ENCODE data around the gene USP48.

The USP48 gene

GRCh38 chr1:21743476-21743875 is 39.5 kb downstream of the USP48 start:
- no peak for DNase-seq (ENCODE audit: low spot score)
- TF ChIP-seq CTCF (IDR thresholded peaks at IDR 0.05), result no peak
- Histone ChIP-seq H3K27ac (no peak overlapping the region), H3K4me3 (no peak overlapping the region)

- TF ChIP-seq CTCF (IDR thresholded peaks at IDR 0.05), result no peak
- Histone ChIP-seq H3K27ac (no peak overlapping the region), H3K4me3 (no peak overlapping the region)
- DNase-seq (ENCODE audit: low spot score), result no peak
Observed at GRCh38 chr1:21742578-21742977, 40.4 kb downstream of the USP48 start.

- no peak for TF ChIP-seq CTCF (IDR thresholded peaks at IDR 0.05)
- no peak overlapping the region for H3K27ac ChIP-seq
- DNase-seq (ENCODE audit: low spot score), result no peak
- H3K4me3 ChIP-seq, result no peak overlapping the region
Observed at GRCh38 chr1:21741206-21741605, 41.7 kb downstream of the USP48 start.

- no peak overlapping the region for H3K27ac ChIP-seq
- no peak for DNase-seq (ENCODE audit: low spot score)
- no peak overlapping the region for H3K4me3 ChIP-seq
- TF ChIP-seq CTCF (IDR thresholded peaks at IDR 0.05), result no peak
Observed at GRCh38 chr1:21736876-21737275, 46.1 kb downstream of the USP48 start.

- TF ChIP-seq CTCF (IDR thresholded peaks at IDR 0.05), result no peak
- Histone ChIP-seq H3K4me3 (no peak overlapping the region), H3K27ac (no peak overlapping the region)
- no peak for DNase-seq (ENCODE audit: low spot score)
Observed at GRCh38 chr1:21736011-21736410, 46.9 kb downstream of the USP48 start.

- Histone ChIP-seq H3K4me3 (no peak overlapping the region), H3K27ac (no peak overlapping the region)
- no peak for TF ChIP-seq CTCF (IDR thresholded peaks at IDR 0.05)
- DNase-seq (ENCODE audit: low spot score), result no peak
Observed at GRCh38 chr1:21734526-21734925, 48.4 kb downstream of the USP48 start.

GRCh38 chr1:21732664-21733063 is 50.3 kb downstream of the USP48 start:
- H3K4me3 ChIP-seq, result no peak overlapping the region
- H3K27ac ChIP-seq, result no peak overlapping the region
- DNase-seq (ENCODE audit: low spot score), result no peak
- no peak for TF ChIP-seq CTCF (IDR thresholded peaks at IDR 0.05)
